Measurements from ENCODE around the gene FRAS1. TPM values are rescaled to one million over a fixed set of nuclear protein-coding genes. Genes with fewer than 3 reads are reported as not detected.
"Not testable (repeated sequence)": the region's sequence is repeated elsewhere in the genome, so short reads cannot be mapped to it uniquely, and the experiment has no call there.

The FRAS1 gene
- total RNA-seq, 8 experiments from 2014 or later = 0.59 to 28.6 (median 5.4) TPM

DNA sequence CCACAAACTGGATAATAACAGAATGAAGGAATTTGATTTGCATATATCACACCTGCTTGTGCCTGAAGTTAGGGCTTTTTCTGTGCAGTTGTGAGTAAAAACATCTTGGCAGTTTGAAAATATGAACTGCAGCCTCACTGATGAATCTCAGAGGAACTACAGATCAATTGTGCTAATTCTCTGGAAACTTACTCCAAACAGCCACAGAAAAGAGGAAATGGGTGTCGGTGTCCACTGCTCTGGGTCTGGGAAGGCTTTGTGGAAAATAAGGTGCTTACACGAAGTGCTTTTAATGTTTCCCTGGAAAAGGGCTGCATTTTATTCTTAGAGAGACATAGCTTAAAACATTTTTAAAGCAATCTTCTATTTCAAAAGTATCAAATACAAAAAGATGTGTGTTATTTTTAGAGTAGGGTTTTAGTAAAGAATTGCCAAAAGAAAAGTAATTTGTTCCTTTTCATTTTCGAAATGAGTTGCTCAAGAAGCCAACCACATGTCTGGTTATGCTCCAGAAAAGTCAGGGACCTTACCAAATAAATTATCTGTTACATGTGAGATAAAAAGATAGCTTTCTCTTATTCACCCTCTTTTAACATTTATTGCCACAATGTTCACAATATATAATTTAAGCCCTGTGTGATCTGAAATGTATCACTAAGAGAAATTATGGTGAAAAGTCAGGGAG lies 240.1 kb downstream of the FRAS1 start:
- H3K4me1 ChIP-seq (replicated peaks in 1 of 2) = peaks cover 0 to 11% of the 10 kb centered on the region in 2 donors
- H3K27ac ChIP-seq = no peak overlapping the region
- ATAC-seq (replicated peaks in 6 of 8) = no peak
- in situ Hi-C loops (cut with MboI; ENCODE audit: low pct_unique_long_range_greater_than_20kb in 2 of 9, low sequenced_read_pairs in 9 of 9, unreplicated experiment in 9 of 9) = no loop called here
- no peak overlapping the region for H3K4me3 ChIP-seq
- 10 to 100% (median 73%) methylated on average over 1 to 3 of the region's 3 CpGs; no CpG with 5 or more reads in 1 of the 10 experiments for WGBS, 10 experiments

DNA sequence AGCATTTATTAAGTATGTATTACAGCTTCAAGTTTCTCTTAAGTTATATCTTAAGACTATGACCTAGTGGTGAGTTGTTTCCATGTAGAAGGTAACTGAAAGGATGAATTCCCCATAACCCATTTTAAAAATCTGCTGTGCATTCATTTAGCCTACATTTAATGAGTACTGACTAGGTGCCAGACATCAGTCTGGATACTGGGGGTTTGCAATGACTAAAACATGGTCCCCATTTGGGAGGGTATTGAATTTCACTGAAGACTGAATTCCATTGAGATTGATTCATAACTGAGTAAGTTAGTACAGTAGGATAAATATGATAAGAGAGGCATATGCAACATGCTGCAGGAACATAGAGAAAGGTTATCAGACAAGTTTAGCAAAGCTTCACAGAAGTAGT lies 241.5 kb downstream of the FRAS1 start:
- H3K27ac ChIP-seq = no peak overlapping the region
- ATAC-seq (replicated peaks in 6 of 8) = no peak
- in situ Hi-C loops (cut with MboI; ENCODE audit: low pct_unique_long_range_greater_than_20kb in 2 of 9, low sequenced_read_pairs in 9 of 9, unreplicated experiment in 9 of 9) = no loop called here
- peaks cover 0 to 11% of the 10 kb centered on the region in 2 donors for H3K4me1 ChIP-seq (replicated peaks in 1 of 2)
- H3K4me3 ChIP-seq = no peak overlapping the region

DNA sequence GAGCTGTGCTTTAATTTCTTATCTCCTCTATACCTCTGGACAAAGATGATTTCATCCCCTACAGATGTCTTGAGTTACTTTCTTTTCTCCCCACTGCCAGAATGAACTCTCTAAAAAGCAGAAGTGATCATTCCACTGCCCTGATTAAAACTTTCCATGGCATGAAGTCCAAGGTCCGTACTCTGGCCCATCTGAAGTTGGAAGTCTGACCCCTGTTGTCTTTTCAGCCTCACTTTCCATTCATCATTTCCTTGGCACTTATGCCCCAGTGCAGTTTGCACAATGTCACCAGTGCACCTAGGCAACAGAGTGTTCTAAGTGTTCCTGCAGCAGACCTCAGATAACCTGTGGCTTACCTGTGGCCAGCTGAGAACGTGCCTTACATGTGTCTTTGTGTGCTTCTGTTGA lies 242.4 kb downstream of the FRAS1 start:
- 0 to 100% (median 86%) methylated on average over 1 to 2 of the region's 2 CpGs; no CpG with 5 or more reads in 3 of the 10 experiments for WGBS, 10 experiments
- ATAC-seq (replicated peaks in 6 of 8) = no peak
- in situ Hi-C loops (cut with MboI; ENCODE audit: low pct_unique_long_range_greater_than_20kb in 2 of 9, low sequenced_read_pairs in 9 of 9, unreplicated experiment in 9 of 9) = no loop called here
- Histone ChIP-seq H3K4me3 (no peak overlapping the region), H3K4me1 (replicated peaks in 1 of 2) (peaks cover 0 to 5% of the 10 kb centered on the region in 2 donors), H3K27ac (no peak overlapping the region)

DNA sequence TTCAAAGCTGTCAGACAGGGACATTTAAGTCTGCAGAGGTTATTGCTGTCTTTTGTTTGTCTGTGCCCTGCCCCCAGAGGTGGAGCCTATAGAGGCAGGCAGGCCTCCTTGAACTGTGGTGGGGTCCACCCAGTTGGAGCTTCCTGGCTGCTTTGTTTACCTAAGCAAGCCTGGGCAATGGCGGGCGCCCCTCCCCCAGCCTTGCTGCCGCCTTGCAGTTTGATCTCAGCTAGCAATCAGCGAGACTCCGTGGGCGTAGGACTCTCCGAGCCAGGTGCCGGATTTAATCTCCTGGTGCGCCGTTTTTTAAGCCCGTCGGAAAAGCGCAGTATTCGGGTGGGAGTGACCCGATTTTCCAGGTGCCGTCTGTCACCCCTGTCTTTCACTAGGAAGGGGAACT lies 250.1 kb downstream of the FRAS1 start:
- no CpG with 5 or more reads among the region's 16 CpGs for WGBS, 10 experiments
- peaks cover 12% of the 10 kb centered on the region in 2 donors for H3K4me1 ChIP-seq (replicated peaks in 1 of 2)
- in situ Hi-C loops (cut with MboI; ENCODE audit: low pct_unique_long_range_greater_than_20kb in 2 of 9, low sequenced_read_pairs in 9 of 9, unreplicated experiment in 9 of 9); H3K27ac ChIP-seq; H3K4me3 ChIP-seq; ATAC-seq (replicated peaks in 6 of 8): not testable (repeated sequence)

DNA sequence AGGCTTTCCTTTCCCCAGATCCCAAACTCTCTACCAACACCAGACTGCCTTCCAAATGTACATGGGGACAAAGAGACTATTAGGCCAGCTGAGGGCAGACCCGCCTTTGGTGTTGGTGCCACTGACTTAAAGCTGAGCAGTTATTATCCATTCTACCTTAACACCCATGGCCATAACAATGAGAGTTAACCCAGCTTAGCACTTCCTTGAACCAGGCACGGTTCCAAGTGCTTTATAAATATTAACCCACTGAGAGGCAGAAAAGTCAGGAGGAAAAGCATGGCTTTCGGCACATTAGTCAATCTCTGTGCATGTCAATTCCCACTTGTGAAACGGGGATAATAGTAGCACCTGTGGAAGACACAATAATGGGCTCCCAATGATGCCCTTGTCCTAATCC lies 251.4 kb downstream of the FRAS1 start:
- ATAC-seq (replicated peaks in 6 of 8) = no peak
- in situ Hi-C loops (cut with MboI; ENCODE audit: low pct_unique_long_range_greater_than_20kb in 2 of 9, low sequenced_read_pairs in 9 of 9, unreplicated experiment in 9 of 9) = no loop called here
- H3K4me1 ChIP-seq (replicated peaks in 1 of 2) = peaks cover 12% of the 10 kb centered on the region in 2 donors
- 30 to 100% (median 75%) methylated on average over 1 to 4 of the region's 4 CpGs; no CpG with 5 or more reads in 1 of the 10 experiments for WGBS, 10 experiments
- H3K27ac ChIP-seq = no peak overlapping the region
- no peak overlapping the region for H3K4me3 ChIP-seq

DNA sequence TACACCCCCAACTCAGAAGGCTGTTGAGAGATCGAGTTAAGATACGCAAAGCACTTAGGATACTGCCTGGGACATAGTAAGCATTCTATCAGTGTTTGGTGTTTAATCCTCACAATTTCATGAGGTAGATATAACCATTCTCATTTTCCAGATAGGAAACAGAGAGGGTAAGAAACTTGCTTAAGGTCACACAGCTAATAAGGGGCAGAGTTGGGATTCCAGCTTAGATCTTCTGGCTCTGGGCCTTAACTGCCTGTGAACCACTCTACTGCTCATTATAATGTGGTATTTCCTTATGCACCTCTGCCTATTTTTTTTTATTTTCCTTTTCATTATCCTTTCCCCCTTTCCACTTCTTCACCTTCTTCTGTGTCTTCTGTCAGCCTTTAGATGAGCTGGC lies 252.2 kb downstream of the FRAS1 start:
- 86 to 100% (median 100%) methylated on average over 1 to 2 of the region's 2 CpGs; no CpG with 5 or more reads in 3 of the 10 experiments for WGBS, 10 experiments
- ATAC-seq (replicated peaks in 6 of 8) = no peak
- Histone ChIP-seq H3K4me1 (replicated peaks in 1 of 2) (peaks cover 12% of the 10 kb centered on the region in 2 donors), H3K4me3 (no peak overlapping the region), H3K27ac (no peak overlapping the region)
- in situ Hi-C loops (cut with MboI; ENCODE audit: low pct_unique_long_range_greater_than_20kb in 2 of 9, low sequenced_read_pairs in 9 of 9, unreplicated experiment in 9 of 9) = no loop called here

DNA sequence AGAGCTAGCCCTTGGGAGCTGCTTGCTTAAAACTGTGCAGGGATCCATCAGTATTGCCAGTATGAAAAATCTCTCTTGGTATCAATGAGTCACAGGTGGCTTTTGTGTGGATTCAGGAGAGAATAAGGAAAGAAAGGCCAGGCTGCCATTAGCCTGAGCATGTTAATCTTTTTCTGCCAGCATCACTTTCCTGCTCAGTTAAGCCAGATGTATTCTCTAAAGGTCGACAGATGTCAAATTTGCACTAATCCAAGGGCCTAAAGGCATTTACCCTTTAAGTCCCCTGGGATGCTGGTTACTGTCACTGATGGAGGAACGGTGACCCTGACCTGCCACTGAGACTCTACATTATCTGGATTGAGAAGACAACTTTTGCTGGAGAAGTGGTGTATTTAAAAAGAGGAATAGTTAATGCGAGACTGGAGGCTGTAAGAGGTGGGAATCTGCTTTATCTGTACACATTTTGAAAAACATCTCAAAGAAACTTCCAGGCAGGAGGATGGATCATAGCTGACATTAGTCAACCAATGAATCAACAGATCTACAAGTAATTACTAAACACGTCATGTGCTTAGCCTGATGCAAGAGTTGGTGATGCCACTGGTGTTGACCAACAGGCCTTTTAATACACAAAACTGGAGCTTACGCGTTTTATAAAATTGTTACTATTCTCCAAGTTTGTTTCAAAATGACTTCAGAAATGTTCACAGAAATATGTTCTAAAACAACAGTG lies 253.1 kb downstream of the FRAS1 start:
- in situ Hi-C loops (cut with MboI; ENCODE audit: low pct_unique_long_range_greater_than_20kb in 2 of 9, low sequenced_read_pairs in 9 of 9, unreplicated experiment in 9 of 9) = no loop called here
- WGBS, 10 experiments = 20 to 100% (median 64%) methylated on average over 1 to 6 of the region's 6 CpGs; no CpG with 5 or more reads in 1 of the 10 experiments
- peak in 6 of 8 experiments; percentile 31 to 89 (median 78) for ATAC-seq (replicated peaks in 6 of 8)
- no peak overlapping the region for H3K4me3 ChIP-seq
- H3K4me1 ChIP-seq (replicated peaks in 1 of 2) = peaks cover 12% of the 10 kb centered on the region in 2 donors
- H3K27ac ChIP-seq = peak overlapping the region in 1 of 2 donors; percentile 49

DNA sequence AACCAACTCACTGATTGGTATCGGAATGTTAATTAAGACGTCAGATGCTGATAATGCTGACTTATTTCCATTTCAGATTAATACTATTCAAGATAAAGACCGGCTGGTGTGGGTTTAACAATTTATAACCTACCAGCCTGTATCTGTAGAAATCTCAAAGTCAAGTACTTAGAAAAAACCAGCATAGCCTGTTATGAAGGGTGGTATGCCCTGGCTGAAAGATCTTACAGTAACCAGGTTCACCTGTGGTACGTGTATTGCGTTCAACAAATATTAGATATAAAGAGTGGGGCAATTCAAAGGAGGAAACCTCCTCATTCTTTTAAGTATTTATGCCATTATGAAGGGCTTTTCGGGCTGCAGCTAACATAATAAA lies 253.6 kb downstream of the FRAS1 start:
- in situ Hi-C loops (cut with MboI; ENCODE audit: low pct_unique_long_range_greater_than_20kb in 2 of 9, low sequenced_read_pairs in 9 of 9, unreplicated experiment in 9 of 9) = no loop called here
- WGBS, 10 experiments = 66 to 100% (median 76%) methylated on average over 1 to 6 of the region's 6 CpGs
- Histone ChIP-seq H3K4me1 (replicated peaks in 1 of 2) (peaks cover 12% of the 10 kb centered on the region in 2 donors), H3K27ac (peak overlapping the region in 1 of 2 donors; percentile 49), H3K4me3 (no peak overlapping the region)
- ATAC-seq (replicated peaks in 6 of 8) = peak in 5 of 8 experiments; percentile 32 to 46 (median 42)

DNA sequence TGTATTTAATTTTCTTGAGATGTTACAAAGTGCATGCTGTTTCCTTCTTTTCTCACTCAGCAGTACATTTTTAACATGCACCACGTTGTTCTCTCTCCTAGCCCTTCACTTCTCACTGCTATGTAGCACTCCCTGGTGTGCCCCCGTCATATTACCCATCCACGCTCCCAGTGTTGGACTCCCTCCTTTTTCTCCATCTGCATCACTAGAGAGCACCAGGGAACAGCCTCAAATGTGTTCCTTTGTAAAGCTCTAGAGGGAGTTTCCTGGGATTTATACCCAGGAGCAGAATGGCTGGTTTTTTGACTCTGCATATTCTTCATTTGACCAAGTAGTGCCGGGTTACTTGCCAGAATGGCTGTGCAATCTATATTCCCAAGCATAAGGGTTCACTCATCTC lies 254.2 kb downstream of the FRAS1 start:
- 20 to 83% (median 52%) methylated on average over 1 to 3 of the region's 4 CpGs; no CpG with 5 or more reads in 1 of the 10 experiments for WGBS, 10 experiments
- Histone ChIP-seq H3K4me1 (replicated peaks in 1 of 2) (peaks cover 12% of the 10 kb centered on the region in 2 donors), H3K27ac (no peak overlapping the region), H3K4me3 (no peak overlapping the region)
- in situ Hi-C loops (cut with MboI; ENCODE audit: low pct_unique_long_range_greater_than_20kb in 2 of 9, low sequenced_read_pairs in 9 of 9, unreplicated experiment in 9 of 9) = no loop called here
- ATAC-seq (replicated peaks in 6 of 8) = peak in 5 of 8 experiments; percentile 18 to 55 (median 32)

DNA sequence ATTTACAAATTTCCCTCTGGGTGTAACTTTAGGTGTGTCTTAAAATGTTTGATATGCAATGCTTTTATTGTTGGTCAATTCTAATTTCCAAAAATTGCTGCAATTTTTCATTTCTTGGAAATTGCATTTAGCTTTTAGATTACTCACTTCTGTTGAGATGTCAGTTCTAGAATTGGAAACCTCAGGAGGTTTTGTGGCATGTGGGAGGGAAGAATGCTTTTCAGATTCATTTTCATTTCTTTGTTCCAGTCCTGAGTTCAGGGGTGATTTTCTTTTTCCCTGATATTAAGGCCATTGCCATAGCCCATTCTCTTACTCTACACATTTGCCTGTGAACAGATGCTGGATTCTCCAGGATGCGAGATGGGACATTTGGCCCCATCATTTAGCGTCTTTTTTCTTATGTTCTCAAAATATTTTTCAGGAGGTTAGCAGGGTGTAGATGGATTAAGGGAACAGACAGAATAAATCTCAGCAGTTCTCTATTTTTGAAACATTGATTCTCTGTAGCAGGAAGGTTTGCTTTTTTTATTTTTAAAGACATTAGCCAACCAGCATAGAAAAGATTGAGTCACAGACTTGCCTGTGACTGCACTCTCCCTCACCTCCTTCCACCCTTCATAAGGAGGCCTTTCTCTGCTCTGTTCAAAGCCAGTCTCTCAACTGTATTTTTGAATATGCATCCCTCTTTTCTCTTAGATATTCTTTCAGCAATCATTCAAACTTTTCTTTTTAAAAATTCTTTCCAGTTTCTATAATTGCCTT lies 256.0 kb downstream of the FRAS1 start:
- Histone ChIP-seq H3K4me1 (replicated peaks in 1 of 2) (peaks cover 8 to 12% of the 10 kb centered on the region in 2 donors), H3K4me3 (no peak overlapping the region), H3K27ac (no peak overlapping the region)
- in situ Hi-C loops (cut with MboI; ENCODE audit: low pct_unique_long_range_greater_than_20kb in 2 of 9, low sequenced_read_pairs in 9 of 9, unreplicated experiment in 9 of 9) = no loop called here
- ATAC-seq (replicated peaks in 6 of 8) = peak in 2 of 8 experiments; percentile 59 to 83
- 65 to 100% (median 95%) methylated on average over 1 to 2 of the region's 2 CpGs; no CpG with 5 or more reads in 2 of the 10 experiments for WGBS, 10 experiments

DNA sequence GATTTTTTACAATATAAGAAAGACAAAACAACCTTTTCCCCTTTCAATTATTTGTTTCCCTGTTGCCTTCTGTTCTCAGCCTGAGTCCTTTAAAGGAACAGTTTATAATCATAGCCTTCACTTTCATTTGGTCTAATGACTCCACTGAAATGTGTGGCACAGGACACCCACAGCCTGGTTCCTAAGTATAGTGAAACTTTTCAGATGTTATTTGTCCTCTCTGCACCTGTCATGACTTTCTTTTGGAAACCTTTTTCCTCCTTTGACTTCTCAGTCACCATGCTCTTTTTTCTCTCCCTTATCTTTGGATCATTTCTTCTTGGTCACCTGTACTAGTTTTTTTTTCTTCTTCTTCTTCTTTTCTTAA lies 256.6 kb downstream of the FRAS1 start:
- Histone ChIP-seq H3K4me1 (replicated peaks in 1 of 2) (peaks cover 8 to 12% of the 10 kb centered on the region in 2 donors), H3K4me3 (no peak overlapping the region), H3K27ac (no peak overlapping the region)
- ATAC-seq (replicated peaks in 6 of 8) = no peak
- in situ Hi-C loops (cut with MboI; ENCODE audit: low pct_unique_long_range_greater_than_20kb in 2 of 9, low sequenced_read_pairs in 9 of 9, unreplicated experiment in 9 of 9) = no loop called here

DNA sequence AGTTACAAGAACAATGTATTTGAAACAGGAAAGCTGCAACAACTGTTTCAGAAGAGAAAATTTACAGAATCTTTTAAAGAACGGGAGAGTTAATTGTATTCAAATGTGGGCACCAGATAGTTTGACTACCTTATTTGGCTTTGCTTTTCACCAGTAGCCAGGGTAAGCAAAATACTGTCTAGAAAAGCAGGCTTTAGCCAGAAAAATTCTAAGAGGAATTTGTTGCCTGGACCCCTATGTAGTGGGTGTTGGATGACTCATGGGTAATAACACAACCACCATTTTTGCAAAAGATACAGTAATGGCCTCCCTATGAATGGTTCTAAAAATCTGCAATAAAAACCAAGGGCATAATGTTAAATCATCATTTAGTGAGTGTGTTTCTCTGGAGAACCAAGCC lies 261.0 kb downstream of the FRAS1 start:
- H3K4me3 ChIP-seq = no peak overlapping the region
- H3K4me1 ChIP-seq (replicated peaks in 1 of 2) = no peaks in the 10 kb centered on the region
- H3K27ac ChIP-seq = no peak overlapping the region
- 0 to 100% (median 86%) methylated on average over 1 of the region's 1 CpG; no CpG with 5 or more reads in 1 of the 10 experiments for WGBS, 10 experiments
- in situ Hi-C loops (cut with MboI; ENCODE audit: low pct_unique_long_range_greater_than_20kb in 2 of 9, low sequenced_read_pairs in 9 of 9, unreplicated experiment in 9 of 9) = no loop called here
- ATAC-seq (replicated peaks in 6 of 8) = no peak

DNA sequence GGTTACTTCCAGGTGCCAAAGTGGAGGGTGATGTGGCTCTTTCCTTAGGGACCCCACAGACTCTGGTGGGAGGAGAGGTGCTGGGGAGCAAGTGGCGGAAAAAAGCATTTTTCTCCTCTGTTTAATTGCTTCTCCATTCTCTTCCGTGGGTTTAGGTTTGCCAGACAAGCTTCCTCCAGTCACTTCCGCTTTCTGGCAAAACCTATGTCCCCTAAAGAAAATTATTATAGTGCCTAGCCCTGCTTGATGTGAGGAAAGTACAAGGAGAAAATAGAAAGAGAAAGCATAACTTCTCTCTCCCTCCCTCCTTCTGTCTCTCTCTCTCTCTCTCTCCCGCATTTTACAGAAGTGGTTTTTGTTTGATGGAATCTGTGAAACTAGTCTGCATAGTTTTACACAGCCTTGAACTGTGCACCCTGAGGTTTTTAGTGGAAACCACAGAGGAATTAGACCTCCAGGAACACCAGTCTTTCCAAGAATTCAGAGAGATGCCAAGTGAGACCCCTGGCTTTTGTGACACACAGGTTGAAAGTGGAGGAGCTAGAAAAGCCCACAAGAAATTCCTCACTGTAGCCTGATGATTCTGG lies 263.3 kb downstream of the FRAS1 start:
- in situ Hi-C loops (cut with MboI; ENCODE audit: low pct_unique_long_range_greater_than_20kb in 2 of 9, low sequenced_read_pairs in 9 of 9, unreplicated experiment in 9 of 9) = no loop called here
- no peak for ATAC-seq (replicated peaks in 6 of 8)
- H3K4me1 ChIP-seq (replicated peaks in 1 of 2) = no peaks in the 10 kb centered on the region
- no peak overlapping the region for H3K4me3 ChIP-seq
- no peak overlapping the region for H3K27ac ChIP-seq
- WGBS, 10 experiments = 54 to 100% (median 82%) methylated on average over 1 to 3 of the region's 4 CpGs; no CpG with 5 or more reads in 1 of the 10 experiments
